Mammary epithelial cell (primary cell): ENCODE results near the gene PREX1.

Source experiments
- EZH2 ChIP-seq: IDR thresholded peaks from 2 replicates; pipeline ENCODE4 v1.6.1; 2012; ENCODE audit warnings: low read length, inconsistent platforms, borderline replicate concordance
- TF ChIP-seq, protein P1 (sequence below), 2 donors: IDR thresholded peaks in 1 of 2; conservative IDR thresholded peaks in 1 of 2; 2 replicates each; pipeline ENCODE4 v1.5.1; 2011 to 2012; ENCODE audit warnings: inconsistent platforms in 2 of 2, low read length in 2 of 2, mild to moderate bottlenecking in 2 of 2, control low read depth in 1 of 2, low read depth in 1 of 2; ENCODE audit not compliant: insufficient read depth in 1 of 2; ENCODE audit errors: extremely low read depth in 1 of 2

DNA sequence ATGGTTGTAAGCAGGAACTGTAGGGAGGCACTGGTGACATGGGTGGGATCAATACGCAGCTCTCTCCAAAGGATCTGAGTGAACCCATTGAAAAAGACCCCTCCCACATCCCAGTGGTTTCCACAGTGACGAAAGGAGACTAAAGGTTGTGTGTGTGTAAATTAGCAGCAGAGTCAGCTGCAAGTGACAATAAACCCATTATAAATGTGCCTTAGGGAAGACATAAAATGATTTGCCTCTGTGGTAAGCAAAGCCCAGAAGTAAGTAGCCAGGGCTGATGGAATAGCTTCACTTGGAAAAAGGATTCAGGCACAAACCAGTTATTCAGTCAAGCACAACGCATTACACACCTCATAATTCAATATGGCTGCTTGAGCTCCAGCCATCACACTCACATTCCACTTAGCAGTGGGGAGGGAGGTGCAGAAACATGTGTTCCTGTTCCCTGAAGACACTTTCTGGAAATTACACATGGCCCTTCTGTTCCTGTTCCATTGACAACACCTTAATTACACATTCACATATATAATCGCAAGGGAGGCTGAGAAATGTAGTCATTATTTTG lies 231.4 kb downstream of the PREX1 start:
- TF ChIP-seq, protein P1, sequence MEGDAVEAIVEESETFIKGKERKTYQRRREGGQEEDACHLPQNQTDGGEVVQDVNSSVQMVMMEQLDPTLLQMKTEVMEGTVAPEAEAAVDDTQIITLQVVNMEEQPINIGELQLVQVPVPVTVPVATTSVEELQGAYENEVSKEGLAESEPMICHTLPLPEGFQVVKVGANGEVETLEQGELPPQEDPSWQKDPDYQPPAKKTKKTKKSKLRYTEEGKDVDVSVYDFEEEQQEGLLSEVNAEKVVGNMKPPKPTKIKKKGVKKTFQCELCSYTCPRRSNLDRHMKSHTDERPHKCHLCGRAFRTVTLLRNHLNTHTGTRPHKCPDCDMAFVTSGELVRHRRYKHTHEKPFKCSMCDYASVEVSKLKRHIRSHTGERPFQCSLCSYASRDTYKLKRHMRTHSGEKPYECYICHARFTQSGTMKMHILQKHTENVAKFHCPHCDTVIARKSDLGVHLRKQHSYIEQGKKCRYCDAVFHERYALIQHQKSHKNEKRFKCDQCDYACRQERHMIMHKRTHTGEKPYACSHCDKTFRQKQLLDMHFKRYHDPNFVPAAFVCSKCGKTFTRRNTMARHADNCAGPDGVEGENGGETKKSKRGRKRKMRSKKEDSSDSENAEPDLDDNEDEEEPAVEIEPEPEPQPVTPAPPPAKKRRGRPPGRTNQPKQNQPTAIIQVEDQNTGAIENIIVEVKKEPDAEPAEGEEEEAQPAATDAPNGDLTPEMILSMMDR (conservative IDR thresholded peaks at IDR 0.05 in 1 of 2, IDR thresholded peaks at IDR 0.05 in 1 of 2; ENCODE audit: extremely low read depth in 1 of 2, insufficient read depth in 1 of 2, low read depth in 1 of 2, low read length in 2 of 2) = no peak
- no peak for TF ChIP-seq EZH2
